HG03558 (cell line): ENCODE measurements around the gene DCAF8L2.
"Not testable (repeated sequence)": the region's sequence is repeated elsewhere in the genome, so short reads cannot be mapped to it uniquely, and the experiment has no call there.

Experiments used
- ATAC-seq: cut with Tn5 transposase; IDR thresholded peaks from one replicate; pipeline ENCODE4 v1.9.1; 2021; ENCODE audit warnings: moderate number of reproducible peaks; ENCODE audit not compliant: unreplicated experiment; ENCODE audit errors: extremely low read depth

The DCAF8L2 gene

GRCh38 chrX:27674491-27674890 lies 84.3 kb downstream of the DCAF8L2 start:
- no peak for ATAC-seq

GRCh38 chrX:27675493-27675892 lies 85.3 kb downstream of the DCAF8L2 start:
- no peak for ATAC-seq

GRCh38 chrX:27679281-27679680 lies 89.1 kb downstream of the DCAF8L2 start:
- ATAC-seq = no peak

GRCh38 chrX:27680726-27681125 lies 90.6 kb downstream of the DCAF8L2 start:
- no peak for ATAC-seq

GRCh38 chrX:27683566-27684208 lies 93.5 kb downstream of the DCAF8L2 start:
- not testable (repeated sequence) for ATAC-seq

GRCh38 chrX:27694667-27695066 lies 104.5 kb downstream of the DCAF8L2 start:
- no peak for ATAC-seq

- no peak for ATAC-seq
Observed at GRCh38 chrX:27706526-27706925, 116.4 kb downstream of the DCAF8L2 start.

GRCh38 chrX:27715610-27716009 lies 125.5 kb downstream of the DCAF8L2 start:
- ATAC-seq = no peak

- no peak for ATAC-seq
Observed at GRCh38 chrX:27728291-27728690, 138.1 kb downstream of the DCAF8L2 start.

GRCh38 chrX:27731962-27732361 lies 141.8 kb downstream of the DCAF8L2 start:
- ATAC-seq = no peak

GRCh38 chrX:27735914-27736313 lies 145.8 kb downstream of the DCAF8L2 start:
- no peak for ATAC-seq

- no peak for ATAC-seq
Observed at GRCh38 chrX:27740933-27741332, 150.8 kb downstream of the DCAF8L2 start.

GRCh38 chrX:27743521-27743920 lies 153.4 kb downstream of the DCAF8L2 start:
- not testable (repeated sequence) for ATAC-seq

GRCh38 chrX:27746516-27746915 lies 156.4 kb downstream of the DCAF8L2 start:
- ATAC-seq = no peak

- ATAC-seq = not testable (repeated sequence)
Observed at GRCh38 chrX:27750298-27750697, 160.2 kb downstream of the DCAF8L2 start.

GRCh38 chrX:27751976-27752375 lies 161.8 kb downstream of the DCAF8L2 start:
- no peak for ATAC-seq

- ATAC-seq = no peak
Observed at GRCh38 chrX:27765718-27766117, 175.6 kb downstream of the DCAF8L2 start.

GRCh38 chrX:27767387-27767786 lies 177.2 kb downstream of the DCAF8L2 start:
- no peak for ATAC-seq

GRCh38 chrX:27775984-27776383 lies 185.8 kb downstream of the DCAF8L2 start:
- no peak for ATAC-seq

- ATAC-seq = no peak
Observed at GRCh38 chrX:27796640-27797257, 206.6 kb downstream of the DCAF8L2 start.

GRCh38 chrX:27797575-27797974 lies 207.4 kb downstream of the DCAF8L2 start:
- no peak for ATAC-seq
